Measurements from ENCODE around the gene BTNL8.
"Not testable (repeated sequence)": the region's sequence is repeated elsewhere in the genome, so short reads cannot be mapped to it uniquely, and the experiment has no call there.

Gene BTNL8

GRCh38 chr5:180874804-180875582, 24.0 kb upstream of the BTNL8 start:
- Histone ChIP-seq H3K4me3 (ENCODE audit: insufficient read depth, low read depth, low read length, poor library complexity, severe bottlenecking) (no peak overlapping the region), H3K27me3 (replicated peaks; ENCODE audit: control insufficient read depth, insufficient read depth, low read length, poor library complexity, severe bottlenecking) (no peaks in the 10 kb centered on the region), H3K27ac (ENCODE audit: insufficient read depth, low read length, poor library complexity, severe bottlenecking) (no peak overlapping the region), H3K9me3 (ENCODE audit: control insufficient read depth, low read length) (no peaks in the 10 kb centered on the region), H3K36me3 (ENCODE audit: control insufficient read depth, insufficient read depth, low read length) (no peaks in the 10 kb centered on the region), H3K4me1 (ENCODE audit: control insufficient read depth, insufficient read depth, low read length, poor library complexity, severe bottlenecking) (peaks cover 3% of the 10 kb centered on the region)
- no peak for DNase-seq

- Histone ChIP-seq H3K9me3 (ENCODE audit: control insufficient read depth, low read length) (no peaks in the 10 kb centered on the region), H3K27me3 (replicated peaks; ENCODE audit: control insufficient read depth, insufficient read depth, low read length, poor library complexity, severe bottlenecking) (no peaks in the 10 kb centered on the region)
Measured at GRCh38 chr5:180875860-180876426, 23.0 kb upstream of the BTNL8 start.

GRCh38 chr5:180885845-180886529, 13.0 kb upstream of the BTNL8 start:
- not testable (repeated sequence) for DNase-seq

More at GRCh38 chr5:180875860-180876426, 23.0 kb upstream of the BTNL8 start:
- H3K4me3 ChIP-seq (ENCODE audit: insufficient read depth, low read depth, low read length, poor library complexity, severe bottlenecking) = no peak overlapping the region
- DNase-seq = no peak
- H3K4me1 ChIP-seq (ENCODE audit: control insufficient read depth, insufficient read depth, low read length, poor library complexity, severe bottlenecking) = peaks cover 3% of the 10 kb centered on the region
- no peak overlapping the region for H3K27ac ChIP-seq (ENCODE audit: insufficient read depth, low read length, poor library complexity, severe bottlenecking)
- no peaks in the 10 kb centered on the region for H3K36me3 ChIP-seq (ENCODE audit: control insufficient read depth, insufficient read depth, low read length)

GRCh38 chr5:180889381-180889780, 9.6 kb upstream of the BTNL8 start:
- Histone ChIP-seq H3K4me3 (ENCODE audit: insufficient read depth, low read depth, low read length, poor library complexity, severe bottlenecking) (no peak overlapping the region), H3K27me3 (replicated peaks; ENCODE audit: control insufficient read depth, insufficient read depth, low read length, poor library complexity, severe bottlenecking) (no peaks in the 10 kb centered on the region), H3K9me3 (ENCODE audit: control insufficient read depth, low read length) (no peaks in the 10 kb centered on the region), H3K27ac (ENCODE audit: insufficient read depth, low read length, poor library complexity, severe bottlenecking) (no peak overlapping the region), H3K36me3 (ENCODE audit: control insufficient read depth, insufficient read depth, low read length) (no peaks in the 10 kb centered on the region), H3K4me1 (ENCODE audit: control insufficient read depth, insufficient read depth, low read length, poor library complexity, severe bottlenecking) (no peaks in the 10 kb centered on the region)
- no peak for DNase-seq

More at GRCh38 chr5:180885845-180886529, 13.0 kb upstream of the BTNL8 start:
- not testable (repeated sequence) for H3K9me3 ChIP-seq (ENCODE audit: control insufficient read depth, low read length); H3K27me3 ChIP-seq (replicated peaks; ENCODE audit: control insufficient read depth, insufficient read depth, low read length, poor library complexity, severe bottlenecking); H3K4me1 ChIP-seq (ENCODE audit: control insufficient read depth, insufficient read depth, low read length, poor library complexity, severe bottlenecking); H3K27ac ChIP-seq (ENCODE audit: insufficient read depth, low read length, poor library complexity, severe bottlenecking); H3K36me3 ChIP-seq (ENCODE audit: control insufficient read depth, insufficient read depth, low read length); H3K4me3 ChIP-seq (ENCODE audit: insufficient read depth, low read depth, low read length, poor library complexity, severe bottlenecking)

- not testable (repeated sequence) for H3K27ac ChIP-seq (ENCODE audit: insufficient read depth, low read length, poor library complexity, severe bottlenecking); H3K36me3 ChIP-seq (ENCODE audit: control insufficient read depth, insufficient read depth, low read length); DNase-seq; H3K4me3 ChIP-seq (ENCODE audit: insufficient read depth, low read depth, low read length, poor library complexity, severe bottlenecking); H3K9me3 ChIP-seq (ENCODE audit: control insufficient read depth, low read length); H3K27me3 ChIP-seq (replicated peaks; ENCODE audit: control insufficient read depth, insufficient read depth, low read length, poor library complexity, severe bottlenecking); H3K4me1 ChIP-seq (ENCODE audit: control insufficient read depth, insufficient read depth, low read length, poor library complexity, severe bottlenecking)
Measured at GRCh38 chr5:180895330-180895729, 3.6 kb upstream of the BTNL8 start.

GRCh38 chr5:180900178-180900577, 1.2 kb downstream of the BTNL8 start:
- H3K9me3 ChIP-seq (ENCODE audit: control insufficient read depth, low read length) = no peaks in the 10 kb centered on the region
- H3K36me3 ChIP-seq (ENCODE audit: control insufficient read depth, insufficient read depth, low read length) = no peaks in the 10 kb centered on the region
- no peak overlapping the region for H3K4me3 ChIP-seq (ENCODE audit: insufficient read depth, low read depth, low read length, poor library complexity, severe bottlenecking)
- H3K27me3 ChIP-seq (replicated peaks; ENCODE audit: control insufficient read depth, insufficient read depth, low read length, poor library complexity, severe bottlenecking) = no peaks in the 10 kb centered on the region
- DNase-seq = no peak
- H3K27ac ChIP-seq (ENCODE audit: insufficient read depth, low read length, poor library complexity, severe bottlenecking) = no peak overlapping the region
- no peaks in the 10 kb centered on the region for H3K4me1 ChIP-seq (ENCODE audit: control insufficient read depth, insufficient read depth, low read length, poor library complexity, severe bottlenecking)

GRCh38 chr5:180901319-180902009, 2.5 kb downstream of the BTNL8 start:
- H3K27ac ChIP-seq (ENCODE audit: insufficient read depth, low read length, poor library complexity, severe bottlenecking) = no peak overlapping the region
- no peak overlapping the region for H3K4me3 ChIP-seq (ENCODE audit: insufficient read depth, low read depth, low read length, poor library complexity, severe bottlenecking)
- H3K9me3 ChIP-seq (ENCODE audit: control insufficient read depth, low read length) = no peaks in the 10 kb centered on the region
- DNase-seq = no peak
- H3K4me1 ChIP-seq (ENCODE audit: control insufficient read depth, insufficient read depth, low read length, poor library complexity, severe bottlenecking) = no peaks in the 10 kb centered on the region
- no peaks in the 10 kb centered on the region for H3K27me3 ChIP-seq (replicated peaks; ENCODE audit: control insufficient read depth, insufficient read depth, low read length, poor library complexity, severe bottlenecking)
- no peaks in the 10 kb centered on the region for H3K36me3 ChIP-seq (ENCODE audit: control insufficient read depth, insufficient read depth, low read length)

GRCh38 chr5:180908400-180908799, 9.4 kb downstream of the BTNL8 start:
- no peaks in the 10 kb centered on the region for H3K36me3 ChIP-seq (ENCODE audit: control insufficient read depth, insufficient read depth, low read length)

GRCh38 chr5:180908998-180909731, 10.2 kb downstream of the BTNL8 start:
- no peak overlapping the region for H3K27ac ChIP-seq (ENCODE audit: insufficient read depth, low read length, poor library complexity, severe bottlenecking)
- no peak overlapping the region for H3K4me3 ChIP-seq (ENCODE audit: insufficient read depth, low read depth, low read length, poor library complexity, severe bottlenecking)
- no peaks in the 10 kb centered on the region for H3K27me3 ChIP-seq (replicated peaks; ENCODE audit: control insufficient read depth, insufficient read depth, low read length, poor library complexity, severe bottlenecking)
- no peak for DNase-seq
- H3K36me3 ChIP-seq (ENCODE audit: control insufficient read depth, insufficient read depth, low read length) = no peaks in the 10 kb centered on the region
- no peaks in the 10 kb centered on the region for H3K4me1 ChIP-seq (ENCODE audit: control insufficient read depth, insufficient read depth, low read length, poor library complexity, severe bottlenecking)
- no peaks in the 10 kb centered on the region for H3K9me3 ChIP-seq (ENCODE audit: control insufficient read depth, low read length)

More at GRCh38 chr5:180908400-180908799, 9.4 kb downstream of the BTNL8 start:
- Histone ChIP-seq H3K4me1 (ENCODE audit: control insufficient read depth, insufficient read depth, low read length, poor library complexity, severe bottlenecking) (no peaks in the 10 kb centered on the region), H3K4me3 (ENCODE audit: insufficient read depth, low read depth, low read length, poor library complexity, severe bottlenecking) (no peak overlapping the region), H3K27me3 (replicated peaks; ENCODE audit: control insufficient read depth, insufficient read depth, low read length, poor library complexity, severe bottlenecking) (no peaks in the 10 kb centered on the region), H3K27ac (ENCODE audit: insufficient read depth, low read length, poor library complexity, severe bottlenecking) (no peak overlapping the region), H3K9me3 (ENCODE audit: control insufficient read depth, low read length) (no peaks in the 10 kb centered on the region)
- DNase-seq = no peak
